ENCODE results near the gene TBX15.

The TBX15 gene

DNA sequence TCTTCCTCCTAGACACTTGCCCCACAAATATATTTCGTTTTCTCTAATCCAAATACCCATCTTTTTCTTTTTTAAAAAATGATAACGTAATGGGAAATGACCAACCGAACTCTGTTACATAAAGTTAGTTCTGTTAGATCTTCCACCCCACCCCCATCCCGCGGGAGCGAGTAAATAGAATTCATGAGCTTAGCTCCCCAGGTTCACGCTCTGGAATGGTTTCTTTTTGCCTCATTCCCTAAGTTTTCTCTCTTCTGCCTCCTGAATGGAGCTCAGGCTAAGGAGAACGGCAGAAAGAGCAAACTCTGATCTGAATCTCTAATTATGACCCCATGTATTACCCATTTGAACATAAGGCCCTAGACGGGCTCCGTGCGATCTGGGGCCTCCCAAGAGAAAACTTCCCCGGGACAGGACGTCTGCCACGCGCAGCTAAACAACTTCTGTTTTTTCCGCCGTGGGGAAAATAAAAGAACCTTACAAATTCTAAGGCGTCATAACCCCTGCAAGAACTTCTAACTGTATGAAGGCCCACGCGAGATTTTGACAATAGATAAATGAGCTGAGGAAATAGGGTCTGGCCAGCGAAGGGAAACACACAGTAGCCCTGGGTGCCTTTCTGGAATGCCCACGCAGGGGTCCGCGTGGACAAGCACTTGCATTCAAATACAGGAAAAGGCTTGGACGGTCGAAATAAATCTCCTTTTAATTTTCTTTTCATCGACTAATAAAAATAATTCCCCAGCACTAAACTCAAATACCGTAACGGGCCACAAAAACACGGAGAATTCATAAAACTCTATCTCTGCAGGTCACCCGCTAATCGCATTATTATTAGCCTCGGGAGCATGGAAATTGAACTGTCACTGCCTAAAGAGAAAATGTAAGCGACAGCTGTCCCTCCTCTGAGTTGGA, 2.2 kb downstream of the TBX15 start:
- Histone ChIP-seq H3K36me3 (ENCODE audit: insufficient read depth) (no peaks in the 10 kb centered on the region), H3K27me3 (ENCODE audit: insufficient read depth, low read depth) (no peaks in the 10 kb centered on the region), H3K27ac (no peak overlapping the region)

DNA sequence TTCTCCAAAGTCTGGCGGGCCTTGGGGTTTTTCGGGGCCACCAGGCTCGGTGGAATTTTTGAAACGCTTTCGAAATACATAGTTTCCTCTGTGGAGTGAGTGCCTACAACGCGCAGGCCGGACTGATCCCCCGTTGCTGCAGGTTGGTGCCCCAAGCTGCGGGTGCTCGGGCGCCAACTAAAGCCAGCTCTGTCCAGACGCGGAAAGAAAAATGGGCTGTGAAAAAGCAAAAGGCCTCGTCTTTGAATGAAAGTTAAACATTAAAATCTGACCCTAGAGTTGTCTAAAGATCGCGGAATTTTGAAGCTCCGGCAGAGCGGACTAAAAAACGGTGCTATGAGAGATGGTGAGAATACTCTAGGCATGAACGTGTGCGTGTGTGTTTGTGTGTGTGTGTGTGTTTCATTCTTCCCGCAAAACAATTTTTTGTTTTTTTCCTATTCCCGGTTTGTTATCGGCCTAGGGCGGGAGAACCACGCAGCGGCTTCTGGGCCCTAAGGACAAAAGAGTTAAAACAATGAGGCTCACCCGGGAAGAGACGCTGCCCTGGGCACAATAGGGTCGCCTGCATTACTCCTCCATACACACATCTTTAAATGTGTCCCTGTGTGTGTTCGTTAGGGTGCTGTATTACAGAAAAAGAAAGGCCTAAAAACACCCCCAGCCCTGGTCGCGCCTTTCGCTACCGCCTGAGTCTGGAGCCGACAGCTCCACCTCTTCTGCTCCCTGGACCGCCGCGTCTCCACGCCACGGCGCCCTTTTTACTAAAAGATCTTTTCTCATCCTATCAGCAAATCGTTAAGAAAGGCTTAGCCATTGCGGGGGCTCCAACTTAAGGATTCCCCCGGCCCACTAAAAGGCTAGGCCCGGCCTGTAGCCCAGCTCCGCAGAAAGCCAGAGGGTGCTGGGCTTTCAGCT, 3.2 kb downstream of the TBX15 start:
- H3K27ac ChIP-seq, result no peak overlapping the region
- no peaks in the 10 kb centered on the region for H3K27me3 ChIP-seq (ENCODE audit: insufficient read depth, low read depth)
- H3K4me3 ChIP-seq (IDR thresholded peaks at IDR 0.05; ENCODE audit: insufficient read depth, low read depth, low read length), result no peak overlapping the region
- TF ChIP-seq, protein P1, sequence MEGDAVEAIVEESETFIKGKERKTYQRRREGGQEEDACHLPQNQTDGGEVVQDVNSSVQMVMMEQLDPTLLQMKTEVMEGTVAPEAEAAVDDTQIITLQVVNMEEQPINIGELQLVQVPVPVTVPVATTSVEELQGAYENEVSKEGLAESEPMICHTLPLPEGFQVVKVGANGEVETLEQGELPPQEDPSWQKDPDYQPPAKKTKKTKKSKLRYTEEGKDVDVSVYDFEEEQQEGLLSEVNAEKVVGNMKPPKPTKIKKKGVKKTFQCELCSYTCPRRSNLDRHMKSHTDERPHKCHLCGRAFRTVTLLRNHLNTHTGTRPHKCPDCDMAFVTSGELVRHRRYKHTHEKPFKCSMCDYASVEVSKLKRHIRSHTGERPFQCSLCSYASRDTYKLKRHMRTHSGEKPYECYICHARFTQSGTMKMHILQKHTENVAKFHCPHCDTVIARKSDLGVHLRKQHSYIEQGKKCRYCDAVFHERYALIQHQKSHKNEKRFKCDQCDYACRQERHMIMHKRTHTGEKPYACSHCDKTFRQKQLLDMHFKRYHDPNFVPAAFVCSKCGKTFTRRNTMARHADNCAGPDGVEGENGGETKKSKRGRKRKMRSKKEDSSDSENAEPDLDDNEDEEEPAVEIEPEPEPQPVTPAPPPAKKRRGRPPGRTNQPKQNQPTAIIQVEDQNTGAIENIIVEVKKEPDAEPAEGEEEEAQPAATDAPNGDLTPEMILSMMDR (conservative IDR thresholded peaks at IDR 0.05; ENCODE audit: low read depth, low read length), result no peak
- no peak overlapping the region for H2AFZ ChIP-seq (ENCODE audit: low read depth)
- H3K36me3 ChIP-seq (ENCODE audit: insufficient read depth), result no peaks in the 10 kb centered on the region
- H3K4me1 ChIP-seq (ENCODE audit: low read depth, poor library complexity, severe bottlenecking), result no peaks in the 10 kb centered on the region
- no peak overlapping the region for H3K4me2 ChIP-seq
- no peak overlapping the region for H3K9ac ChIP-seq
- H4K20me1 ChIP-seq (ENCODE audit: insufficient read depth), result no peaks in the 10 kb centered on the region
- H3K79me2 ChIP-seq (ENCODE audit: insufficient read depth, low read depth), result no peaks in the 10 kb centered on the region

More for the DNA sequence above, 2.2 kb downstream of the TBX15 start:
- H3K9ac ChIP-seq, result no peak overlapping the region
- H4K20me1 ChIP-seq (ENCODE audit: insufficient read depth), result no peaks in the 10 kb centered on the region
- no peak overlapping the region for H2AFZ ChIP-seq (ENCODE audit: low read depth)
- no peaks in the 10 kb centered on the region for H3K79me2 ChIP-seq (ENCODE audit: insufficient read depth, low read depth)
- no peak overlapping the region for H3K4me3 ChIP-seq (IDR thresholded peaks at IDR 0.05; ENCODE audit: insufficient read depth, low read depth, low read length)
- no peak overlapping the region for H3K4me2 ChIP-seq
- TF ChIP-seq, protein P1 (conservative IDR thresholded peaks at IDR 0.05; ENCODE audit: low read depth, low read length), result no peak
- no peaks in the 10 kb centered on the region for H3K4me1 ChIP-seq (ENCODE audit: low read depth, poor library complexity, severe bottlenecking)

DNA sequence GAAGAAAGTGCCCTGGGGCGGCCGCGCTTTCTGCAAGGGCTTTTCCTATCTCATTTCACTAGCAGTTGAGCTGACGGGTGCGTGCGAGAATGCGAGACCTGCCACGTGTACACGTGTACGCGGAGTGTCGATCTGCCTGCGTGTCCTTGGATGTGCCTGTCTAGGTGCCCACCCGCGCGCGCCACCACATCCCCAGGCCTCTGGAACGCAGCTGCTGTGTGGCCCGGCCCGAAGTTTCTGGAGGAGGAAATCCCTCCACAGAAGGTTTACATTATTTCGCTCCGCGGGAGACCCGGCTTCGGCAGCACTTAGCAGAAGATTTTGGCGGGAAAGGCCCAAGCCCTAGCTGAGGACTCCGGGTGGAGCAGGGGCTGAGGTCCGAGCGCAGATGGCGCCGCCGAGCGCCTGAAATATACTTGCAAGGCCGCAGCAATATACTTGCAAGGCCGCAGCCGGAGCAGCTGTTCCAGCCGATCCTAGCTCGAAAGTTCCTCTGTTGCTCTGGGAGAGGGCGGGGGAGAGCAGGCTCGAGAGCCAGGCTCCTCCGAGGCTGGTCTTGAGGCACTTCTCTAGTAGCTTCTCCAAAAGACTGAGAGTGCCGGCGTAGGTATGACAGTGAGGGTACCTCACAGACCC, 3.9 kb downstream of the TBX15 start:
- no peaks in the 10 kb centered on the region for H3K36me3 ChIP-seq (ENCODE audit: insufficient read depth)
- H3K4me1 ChIP-seq (ENCODE audit: low read depth, poor library complexity, severe bottlenecking), result no peaks in the 10 kb centered on the region
- H3K27ac ChIP-seq, result no peak overlapping the region
- no peaks in the 10 kb centered on the region for H4K20me1 ChIP-seq (ENCODE audit: insufficient read depth)
- no peak overlapping the region for H3K9ac ChIP-seq
- no peak overlapping the region for H2AFZ ChIP-seq (ENCODE audit: low read depth)
- no peaks in the 10 kb centered on the region for H3K27me3 ChIP-seq (ENCODE audit: insufficient read depth, low read depth)
- no peak overlapping the region for H3K4me2 ChIP-seq
- TF ChIP-seq, protein P1 (conservative IDR thresholded peaks at IDR 0.05; ENCODE audit: low read depth, low read length), result no peak
- H3K79me2 ChIP-seq (ENCODE audit: insufficient read depth, low read depth), result no peaks in the 10 kb centered on the region
- no peak overlapping the region for H3K4me3 ChIP-seq (IDR thresholded peaks at IDR 0.05; ENCODE audit: insufficient read depth, low read depth, low read length)

DNA sequence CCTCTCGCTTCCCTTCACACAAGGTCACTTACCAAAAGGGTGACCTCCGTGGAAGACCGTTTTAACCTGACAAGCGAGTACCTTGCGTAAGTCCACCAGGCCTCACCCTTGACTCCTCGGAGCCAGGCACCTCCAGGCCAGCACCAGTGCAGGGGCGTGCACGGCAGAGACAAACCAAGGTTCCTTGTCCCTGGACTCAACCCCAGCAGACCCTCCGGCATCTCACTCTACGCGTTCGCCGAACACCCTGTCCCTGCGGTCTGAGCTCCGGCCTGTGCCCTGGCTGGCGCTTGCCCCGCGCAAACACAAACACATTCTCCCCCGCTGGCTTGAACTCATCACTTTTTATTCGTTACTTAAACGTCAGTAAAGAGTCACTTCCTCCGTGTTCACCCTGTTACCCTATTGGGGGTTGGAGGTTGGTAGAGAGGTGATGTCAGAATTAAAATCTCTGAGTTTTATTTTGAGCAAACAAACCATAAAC, 4.5 kb downstream of the TBX15 start:
- H3K4me3 ChIP-seq (IDR thresholded peaks at IDR 0.05; ENCODE audit: insufficient read depth, low read depth, low read length), result no peak overlapping the region
- no peaks in the 10 kb centered on the region for H4K20me1 ChIP-seq (ENCODE audit: insufficient read depth)
- H3K9ac ChIP-seq, result no peak overlapping the region
- no peaks in the 10 kb centered on the region for H3K27me3 ChIP-seq (ENCODE audit: insufficient read depth, low read depth)
- no peaks in the 10 kb centered on the region for H3K79me2 ChIP-seq (ENCODE audit: insufficient read depth, low read depth)
- H3K27ac ChIP-seq, result no peak overlapping the region
- no peaks in the 10 kb centered on the region for H3K4me1 ChIP-seq (ENCODE audit: low read depth, poor library complexity, severe bottlenecking)
- TF ChIP-seq, protein P1 (conservative IDR thresholded peaks at IDR 0.05; ENCODE audit: low read depth, low read length), result no peak
- no peak overlapping the region for H3K4me2 ChIP-seq
- H3K36me3 ChIP-seq (ENCODE audit: insufficient read depth), result no peaks in the 10 kb centered on the region
- no peak overlapping the region for H2AFZ ChIP-seq (ENCODE audit: low read depth)

Measured in KMS-11 (cell line).